OCI-LY3 (cell line): ENCODE data around the gene MYO5B.

Experiments
- CTCF ChIP-seq: fragments of 200-600, 300-600 bp; sonication (generic); IDR thresholded peaks from 2 replicates; pipeline ENCODE4 v1.5.1; 2014; ENCODE audit warnings: antibody characterized with exemption, low read length, low read depth
- EZH2phosphoT487 ChIP-seq: fragments of 200-600 bp; shearing (Covaris generic); IDR thresholded peaks from 2 replicates; pipeline ENCODE4 v1.6.1; 2018; ENCODE audit warnings: antibody characterized with exemption, mixed run types, low read depth

GRCh38 chr18:50143886-50144285 lies 51.1 kb downstream of the MYO5B start:
- no peak for TF ChIP-seq CTCF
- TF ChIP-seq EZH2phosphoT487 = no peak
